Activated gamma-delta T cell (primary cell): ENCODE measurements around the gene DNAH8.
"Not testable (repeated sequence)": the region's sequence is repeated elsewhere in the genome, so short reads cannot be mapped to it uniquely, and the experiment has no call there.

Experiments used
- DNase-seq: peaks from one replicate; lab custom pipeline; 2025; lab: John Stamatoyannopoulos, UW

Gene DNAH8

DNA sequence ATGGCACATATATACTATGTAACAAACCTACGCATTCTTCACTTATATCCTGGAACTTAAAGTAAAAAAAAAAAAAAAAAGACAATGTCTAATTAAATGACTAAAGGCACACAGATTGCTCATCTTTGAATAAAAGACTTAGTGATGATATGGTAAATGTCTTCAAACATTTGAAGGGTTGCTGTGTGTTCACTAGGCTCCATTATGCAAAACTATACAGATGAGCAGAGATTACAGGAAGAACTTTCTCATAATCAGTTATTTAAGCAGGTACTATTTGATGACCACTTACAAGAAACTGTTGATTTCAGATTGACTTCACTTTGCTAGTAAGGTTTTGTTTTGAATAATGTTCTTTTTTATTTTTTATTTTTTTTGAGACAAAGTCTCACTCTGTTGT is 34.4 kb downstream of the DNAH8 start:
- no peak for DNase-seq

DNA sequence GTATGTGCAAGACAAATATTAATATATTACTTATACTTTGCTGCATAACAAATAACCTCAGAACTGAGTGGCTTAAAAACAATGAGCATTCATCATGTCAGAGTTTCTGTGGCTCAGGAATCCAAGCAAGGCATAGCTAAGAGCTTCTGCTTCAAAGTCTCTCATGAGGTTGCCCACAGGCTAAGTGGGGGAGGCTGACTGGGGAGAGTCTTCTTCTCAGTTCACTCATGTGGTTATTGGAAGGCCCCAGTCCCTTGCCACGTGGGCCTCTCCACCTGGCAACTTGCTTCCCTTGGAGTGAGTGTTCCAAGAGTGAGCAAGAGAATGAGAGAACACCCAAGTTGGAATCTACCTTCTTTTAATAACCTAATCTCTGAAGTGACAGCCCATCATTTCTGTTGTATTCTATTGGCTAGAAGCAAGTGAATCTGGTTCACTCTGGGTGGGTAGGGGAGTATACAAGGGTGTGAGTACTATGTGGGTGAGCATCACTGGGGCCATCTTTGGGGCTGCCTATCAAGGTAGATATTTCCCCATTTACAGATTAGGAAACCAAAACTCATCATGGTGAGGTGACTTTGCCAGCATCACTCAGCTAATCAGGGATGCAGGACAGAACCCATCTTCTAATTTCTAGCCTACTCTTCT is 36.0 kb downstream of the DNAH8 start:
- no peak for DNase-seq

DNA sequence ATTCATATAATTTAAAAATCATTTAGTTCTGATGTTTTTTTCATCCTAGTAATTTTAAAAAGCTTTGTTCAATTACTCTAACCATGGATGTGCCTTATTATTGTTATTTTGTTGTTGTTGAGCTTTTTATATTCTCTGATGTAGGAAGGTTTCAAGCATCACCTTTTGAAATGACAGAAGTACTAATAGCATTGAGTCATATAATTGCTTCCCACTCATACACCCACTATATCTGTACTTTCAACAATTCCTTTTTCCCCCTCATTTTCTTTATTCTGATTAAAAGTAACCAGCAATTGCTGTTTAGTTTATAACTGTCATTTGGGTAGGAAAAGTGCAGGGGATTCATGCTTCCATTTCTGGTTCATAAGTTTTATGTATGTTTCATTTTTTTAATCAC is 38.6 kb downstream of the DNAH8 start:
- DNase-seq, result no peak

DNA sequence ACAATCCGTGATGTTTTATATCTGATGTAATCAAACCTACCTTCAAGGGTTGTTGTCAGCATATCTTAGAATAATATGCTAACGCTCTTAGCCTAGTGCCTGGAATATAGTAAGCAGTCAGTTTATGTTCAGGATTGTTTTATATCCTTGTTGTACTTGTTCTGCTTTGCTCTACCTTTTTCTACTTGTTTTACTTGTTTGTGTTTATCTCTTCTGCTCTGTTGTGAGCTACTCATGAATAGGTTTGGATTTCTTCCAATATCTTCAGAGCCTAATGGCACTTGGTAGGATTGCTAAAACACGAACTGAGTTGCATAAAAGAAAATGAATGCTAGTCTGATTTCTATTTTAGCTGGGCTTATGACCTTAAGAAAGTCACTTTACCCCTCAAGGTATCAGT is 40.1 kb downstream of the DNAH8 start:
- no peak for DNase-seq

DNA sequence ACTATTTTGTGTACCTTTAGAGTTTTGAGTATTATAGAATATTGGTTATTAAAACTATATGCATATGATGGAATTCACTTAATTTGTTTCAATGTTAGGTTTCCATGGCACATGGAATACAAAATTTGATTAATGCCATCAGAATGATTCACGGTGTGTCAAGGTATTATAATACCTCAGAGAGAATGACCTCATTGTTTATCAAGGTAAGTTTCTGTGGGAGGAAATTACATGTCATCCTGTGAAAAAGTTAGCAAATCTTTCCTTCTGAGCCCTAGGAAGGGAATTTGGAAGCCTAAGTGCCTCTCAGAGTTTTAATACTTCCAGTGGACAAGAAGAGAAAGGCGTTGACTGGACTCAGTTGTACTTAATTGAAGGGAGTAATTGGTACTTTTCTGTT is 40.8 kb downstream of the DNAH8 start:
- no peak for DNase-seq

DNA sequence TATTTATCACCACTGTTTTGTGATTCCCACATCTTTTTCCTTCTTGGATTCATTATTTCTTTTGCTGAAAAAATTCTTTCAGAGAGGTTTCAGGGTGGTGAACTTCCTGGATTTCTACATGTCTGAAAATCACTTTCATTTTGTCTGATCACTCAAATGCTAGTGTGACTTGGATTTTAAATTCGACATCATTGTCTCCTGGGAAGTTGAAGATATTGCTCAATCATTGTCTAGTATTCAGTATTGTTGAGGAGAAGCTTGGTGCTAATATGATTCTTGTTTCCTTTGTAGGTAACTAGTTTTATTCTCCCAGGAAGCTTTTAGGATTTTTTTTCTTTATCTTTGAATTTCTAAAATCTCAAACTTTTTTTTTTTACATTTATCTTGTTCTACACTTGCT is 45.0 kb downstream of the DNAH8 start:
- DNase-seq, result no peak

DNA sequence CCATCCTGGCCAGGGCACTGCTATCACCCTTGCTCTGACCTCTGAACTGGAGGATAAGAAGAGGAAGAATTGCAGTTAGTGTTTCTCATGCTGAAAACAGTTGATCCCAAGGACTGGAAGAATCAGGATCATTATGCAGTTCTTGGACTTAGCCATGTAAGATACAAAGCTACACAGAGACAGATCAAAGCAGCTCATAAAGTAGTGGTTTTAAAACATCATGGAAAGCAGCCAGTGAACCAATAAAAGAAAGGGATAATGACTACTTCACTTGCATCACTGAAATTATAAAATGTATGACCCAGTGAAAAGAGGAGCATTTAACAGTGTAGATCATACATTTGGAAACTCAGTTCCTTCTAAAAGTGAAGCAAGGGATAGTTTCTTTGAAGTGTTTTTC is 47.7 kb downstream of the DNAH8 start:
- no peak for DNase-seq

DNA sequence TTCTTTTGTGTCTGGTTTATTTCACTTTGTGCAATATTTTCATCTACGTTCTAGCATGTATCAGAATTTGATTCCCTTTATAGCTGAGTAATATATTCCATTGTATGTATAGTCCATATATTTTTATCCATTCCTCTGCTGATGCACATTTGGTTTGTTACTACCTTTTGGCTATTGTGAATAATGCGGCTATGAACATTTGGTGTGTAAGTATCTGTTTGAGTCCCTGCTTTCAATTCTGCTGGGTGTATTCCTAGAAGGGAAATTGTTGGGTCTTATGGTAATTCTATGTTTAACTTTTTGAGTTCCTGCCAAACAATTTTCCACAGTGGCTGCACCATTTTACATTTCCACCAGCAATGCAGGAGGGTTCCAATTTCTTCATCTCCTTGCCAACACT is 52.4 kb downstream of the DNAH8 start:
- DNase-seq, result no peak

DNA sequence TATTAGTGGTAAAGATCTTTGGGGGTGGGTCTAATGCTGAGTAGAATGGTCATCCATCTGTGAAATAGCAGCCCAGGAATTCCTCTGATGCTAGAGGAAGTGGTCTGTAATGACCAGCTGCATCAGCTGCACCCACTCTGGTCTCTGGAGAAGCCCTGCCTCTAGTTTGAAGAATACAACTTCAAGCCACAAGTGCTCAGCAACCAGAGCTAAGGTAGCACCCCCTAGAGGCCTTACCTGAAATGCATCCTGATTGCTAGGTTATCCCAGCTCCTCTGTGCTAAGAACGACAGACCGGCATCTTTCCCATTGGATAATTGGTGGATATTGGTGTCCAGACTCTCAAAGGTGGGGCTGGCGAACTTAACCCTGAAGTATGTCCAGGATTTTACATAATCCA is 58.2 kb downstream of the DNAH8 start:
- no peak for DNase-seq

DNA sequence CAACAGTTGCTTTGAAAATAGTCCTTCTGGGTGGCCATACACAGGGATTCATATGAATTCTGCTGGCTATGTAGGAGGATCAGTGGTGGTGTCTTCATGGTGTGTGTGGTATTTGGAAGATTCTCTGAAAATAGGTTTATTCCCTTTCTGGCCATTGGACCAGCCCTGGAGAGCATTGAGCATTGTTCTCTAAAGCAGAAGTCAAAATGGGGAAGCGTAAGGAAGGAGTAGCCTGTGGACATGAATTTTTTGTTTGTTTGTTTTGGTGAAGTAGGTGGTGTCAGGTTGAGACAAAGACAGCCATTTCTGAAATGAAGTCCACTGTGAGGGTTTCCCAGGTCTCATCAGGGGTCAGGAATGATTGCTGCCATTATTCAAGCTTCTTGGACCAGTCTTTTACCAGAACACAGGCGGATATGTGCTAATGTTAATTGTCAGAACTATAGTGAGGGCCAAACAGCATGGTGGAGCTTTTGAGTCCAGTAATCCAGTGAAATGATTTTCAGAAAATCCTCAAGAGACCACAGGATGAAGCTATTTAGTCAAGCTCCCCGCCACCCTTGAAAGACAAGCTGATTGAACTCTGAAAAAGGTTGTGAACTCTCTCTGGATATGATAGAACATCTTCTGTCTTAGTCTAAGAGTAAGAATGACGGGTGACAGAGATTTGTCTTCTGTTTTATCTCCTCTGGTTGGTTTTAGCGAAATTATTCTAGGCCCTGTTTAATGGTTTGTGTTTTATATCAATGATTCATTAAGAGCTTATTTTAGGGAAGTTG is 60.0 kb downstream of the DNAH8 start:
- no peak for DNase-seq

DNA sequence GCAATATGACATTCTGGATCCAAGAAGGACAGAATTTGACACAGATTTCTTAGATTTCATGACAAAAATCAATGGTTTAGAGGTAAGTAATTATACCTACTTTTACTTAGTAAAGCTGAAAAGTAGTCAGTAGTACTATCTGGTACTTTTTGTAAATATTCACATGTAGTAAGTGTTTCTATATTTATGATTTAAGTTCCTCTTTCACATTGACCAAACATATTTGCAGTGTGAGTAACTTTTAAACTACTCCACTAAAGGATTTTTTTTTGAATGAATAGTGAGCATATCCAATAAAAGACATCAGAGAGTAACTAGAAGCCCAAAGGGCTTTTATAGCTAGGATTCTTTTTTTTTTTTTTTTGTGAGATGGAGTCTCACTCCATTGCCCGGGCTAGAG is 60.8 kb downstream of the DNAH8 start:
- no peak for DNase-seq

DNA sequence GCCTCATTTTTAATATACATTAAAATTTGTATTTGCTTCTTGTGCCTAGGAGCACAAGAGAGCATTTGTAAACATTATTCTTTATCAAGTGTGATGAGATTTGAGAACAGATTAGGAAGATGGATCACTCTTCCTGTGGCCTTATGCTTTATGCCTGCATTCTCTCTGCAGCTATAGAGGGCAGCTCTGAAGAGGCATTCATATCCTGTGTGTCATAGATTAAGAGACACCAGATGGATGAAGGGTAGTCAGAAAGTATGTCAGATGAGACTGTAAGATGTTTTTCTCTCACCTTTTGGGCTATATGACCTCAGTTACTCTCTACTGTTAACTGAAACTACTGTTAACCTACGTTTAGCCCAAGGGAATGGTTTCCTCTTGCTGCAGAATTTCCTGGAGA is 61.4 kb downstream of the DNAH8 start:
- DNase-seq, result no peak

DNA sequence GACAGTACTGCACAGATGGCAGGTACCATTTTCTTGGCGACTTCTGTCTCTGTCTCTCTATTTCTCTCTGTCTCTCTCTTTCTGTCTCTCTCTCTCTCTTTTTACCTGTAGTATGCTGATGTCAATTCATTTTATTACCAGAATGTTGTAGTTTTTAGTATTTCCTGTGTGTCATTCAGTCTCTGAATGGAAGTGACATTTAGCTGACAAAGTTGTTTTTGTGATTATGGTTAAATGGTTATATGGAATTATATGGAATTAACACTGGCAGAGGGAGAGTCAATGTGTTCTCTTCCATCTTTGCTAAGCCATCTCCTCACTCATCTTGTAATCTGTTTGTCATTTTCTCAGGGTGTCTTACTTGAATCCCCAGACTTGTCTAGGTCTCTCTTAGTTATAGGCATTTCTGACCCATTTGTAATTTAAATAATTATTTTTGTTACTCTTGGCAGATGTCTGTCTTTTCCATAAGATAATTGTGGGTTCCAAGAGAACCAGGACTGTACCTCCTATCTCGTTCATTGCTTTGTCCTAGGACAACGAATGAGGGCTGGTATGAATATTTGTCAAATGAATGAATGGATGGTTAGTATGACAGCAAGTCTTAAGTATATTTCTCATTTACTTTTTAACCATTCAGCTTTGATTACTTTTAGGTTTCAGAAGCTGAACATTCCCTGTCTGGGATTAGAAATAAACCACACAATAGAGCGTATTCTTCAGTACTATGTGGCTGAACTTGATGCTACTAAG is 64.4 kb downstream of the DNAH8 start:
- DNase-seq, result no peak

DNA sequence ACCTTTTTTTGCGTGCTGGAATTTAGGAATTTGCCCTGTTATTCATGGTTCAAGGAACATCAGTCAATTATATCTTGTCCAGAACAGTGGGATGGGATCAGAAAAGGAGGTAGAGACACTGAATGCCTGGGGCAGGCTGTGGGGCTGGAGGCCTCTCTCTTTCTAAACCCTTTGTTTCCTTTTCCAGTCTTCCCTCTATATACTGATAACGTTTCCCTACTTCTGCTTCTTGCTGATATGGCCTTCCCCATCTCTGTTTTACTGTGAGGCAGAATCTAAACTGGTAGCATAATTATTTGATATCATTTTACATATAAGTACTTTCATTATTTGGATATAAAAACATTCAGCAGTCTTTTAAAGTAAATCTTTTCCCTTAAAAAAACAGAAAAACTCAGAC is 67.5 kb downstream of the DNAH8 start:
- DNase-seq, result no peak

DNA sequence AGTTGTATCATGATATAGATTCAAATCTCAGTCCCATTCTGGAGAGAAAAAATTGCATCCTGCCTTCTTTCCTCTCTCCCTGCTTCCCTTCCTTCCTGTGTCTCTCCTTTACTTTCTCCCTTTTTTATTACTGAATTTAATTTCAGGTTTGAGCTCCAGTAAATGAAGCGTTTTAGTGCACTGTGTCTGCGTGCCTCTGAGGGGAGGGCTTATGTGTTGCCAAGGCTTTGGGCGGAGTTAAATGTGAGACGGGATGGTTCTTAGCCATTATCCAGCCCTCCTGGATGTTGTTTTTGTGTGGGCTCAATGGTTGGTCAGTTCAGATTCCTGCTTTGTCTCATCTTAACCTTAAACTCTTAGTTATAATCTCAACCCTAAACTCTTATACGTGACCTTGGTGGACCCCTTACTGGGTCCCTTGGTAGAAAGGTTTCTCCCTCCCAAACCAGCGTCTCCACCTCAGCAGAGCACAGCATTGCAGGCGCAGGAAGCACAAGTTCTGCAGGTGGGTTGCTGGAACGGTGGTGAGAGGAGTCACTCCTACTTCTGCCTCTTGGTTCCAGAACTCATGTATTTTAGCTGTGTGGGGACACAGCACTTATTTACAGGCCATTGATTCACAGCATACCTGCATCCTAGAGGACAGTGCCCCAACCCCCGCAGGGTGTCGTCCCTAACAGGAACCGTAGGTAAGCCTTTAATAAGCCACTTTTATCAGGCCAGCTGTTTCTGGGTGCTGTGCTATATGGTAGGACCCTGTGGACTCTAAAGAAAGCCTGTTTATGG is 68.5 kb downstream of the DNAH8 start:
- DNase-seq, result no peak

DNA sequence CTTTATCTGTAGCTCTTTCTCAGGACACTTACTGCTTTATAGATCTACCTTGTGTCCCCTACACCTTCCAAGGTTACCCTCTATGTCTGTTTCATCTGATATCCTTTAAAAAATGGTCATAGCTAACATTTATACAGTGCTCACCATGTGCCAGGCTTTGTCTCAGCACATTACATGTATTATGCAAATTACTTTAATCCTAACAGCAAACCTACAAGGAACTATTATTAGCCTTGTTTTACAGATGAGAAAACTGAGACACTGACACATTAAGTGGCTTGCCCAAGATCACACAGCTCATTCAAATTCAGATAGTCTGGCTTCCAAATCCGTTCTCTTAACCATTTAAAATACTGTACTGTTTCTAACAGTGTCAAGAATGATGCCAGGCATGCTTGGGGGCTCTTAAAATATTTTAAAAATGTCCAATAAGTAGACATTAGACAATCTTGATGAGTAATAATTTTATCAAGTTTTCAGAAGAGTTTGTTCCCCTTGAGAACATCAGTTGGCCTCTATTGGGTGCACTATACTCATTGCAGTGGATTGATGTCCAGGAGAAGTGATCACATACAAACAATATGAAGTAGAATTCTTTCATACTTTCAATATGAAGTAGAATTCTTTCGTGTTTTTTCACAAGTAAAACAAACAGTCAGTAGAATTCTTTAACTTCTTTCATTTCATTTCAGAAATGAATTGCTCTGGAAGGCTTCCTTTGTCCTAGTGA is 69.6 kb downstream of the DNAH8 start:
- no peak for DNase-seq

DNA sequence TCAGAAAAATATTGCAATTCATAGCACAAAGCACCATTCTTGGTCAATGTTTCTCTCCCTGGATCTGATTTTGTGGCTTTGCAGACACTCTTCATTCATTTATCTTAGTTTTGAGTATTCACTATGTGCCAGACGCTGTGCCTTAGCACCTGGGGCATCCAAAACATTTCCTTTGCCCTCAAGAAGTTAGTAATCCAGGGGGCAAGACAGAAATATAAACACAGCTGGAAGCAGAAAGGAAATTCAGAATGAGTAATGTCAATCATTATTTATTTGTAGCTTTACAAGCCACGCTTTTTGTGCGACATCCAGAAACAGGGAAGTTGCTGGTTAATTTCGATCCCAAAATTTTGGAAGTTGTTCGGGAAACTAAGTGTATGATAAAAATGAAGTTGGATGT is 71.4 kb downstream of the DNAH8 start:
- no peak for DNase-seq

DNA sequence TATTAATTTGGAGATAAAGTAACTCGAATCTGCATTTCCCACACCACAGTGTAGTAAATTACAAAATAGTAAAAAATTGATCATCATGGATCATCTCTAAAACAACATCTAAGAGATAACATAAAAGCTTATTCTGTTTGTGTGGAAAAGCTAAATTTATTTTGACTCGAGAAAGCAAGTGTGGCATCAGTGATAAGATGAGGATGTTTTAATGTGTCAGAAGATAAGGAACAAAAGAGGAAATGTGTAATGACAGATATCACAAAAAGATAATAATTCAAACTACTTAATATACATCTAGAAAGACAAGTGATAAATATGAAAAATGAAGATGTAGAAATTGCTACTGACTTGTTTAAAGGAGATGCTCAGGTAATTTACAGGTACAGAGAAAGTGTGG is 74.1 kb downstream of the DNAH8 start:
- no peak for DNase-seq

DNA sequence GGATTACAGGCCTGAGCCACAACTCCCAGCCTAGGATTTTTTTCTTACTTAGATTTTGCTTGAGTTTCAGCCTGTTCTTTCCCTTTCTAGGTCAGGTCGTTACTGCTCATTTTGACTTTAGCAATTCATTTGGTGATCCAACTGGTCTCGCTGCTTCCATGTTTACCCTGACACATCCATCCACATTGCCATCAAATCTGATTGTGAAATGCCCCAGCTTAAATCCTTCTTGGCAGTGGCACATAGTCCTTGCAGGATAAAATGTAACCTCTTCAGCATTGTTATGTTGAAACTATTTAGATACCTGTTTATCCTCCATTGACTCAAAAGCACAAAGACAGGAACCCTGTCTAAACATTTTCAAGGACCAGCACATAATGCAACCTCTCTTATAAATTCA is 77.2 kb downstream of the DNAH8 start:
- DNase-seq, result no peak

DNA sequence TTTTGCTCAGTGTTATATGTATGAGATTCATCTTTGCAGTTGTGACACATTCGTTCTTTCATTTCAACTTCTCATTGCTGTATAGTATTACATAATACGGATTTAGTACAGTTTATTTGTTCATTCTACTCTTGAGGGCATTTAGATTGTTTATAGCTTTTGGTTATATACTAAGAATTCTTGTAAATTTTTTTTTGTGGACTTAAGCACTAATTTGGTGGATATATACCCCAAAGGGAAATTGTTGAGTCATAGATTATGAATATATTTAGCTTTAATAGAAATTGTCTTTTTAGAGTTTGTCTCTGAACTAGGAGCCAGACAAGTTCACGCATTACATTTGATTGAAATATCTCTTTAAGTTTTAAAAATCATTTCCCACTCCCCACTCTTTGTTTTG is 79.6 kb downstream of the DNAH8 start:
- DNase-seq, result no peak

DNA sequence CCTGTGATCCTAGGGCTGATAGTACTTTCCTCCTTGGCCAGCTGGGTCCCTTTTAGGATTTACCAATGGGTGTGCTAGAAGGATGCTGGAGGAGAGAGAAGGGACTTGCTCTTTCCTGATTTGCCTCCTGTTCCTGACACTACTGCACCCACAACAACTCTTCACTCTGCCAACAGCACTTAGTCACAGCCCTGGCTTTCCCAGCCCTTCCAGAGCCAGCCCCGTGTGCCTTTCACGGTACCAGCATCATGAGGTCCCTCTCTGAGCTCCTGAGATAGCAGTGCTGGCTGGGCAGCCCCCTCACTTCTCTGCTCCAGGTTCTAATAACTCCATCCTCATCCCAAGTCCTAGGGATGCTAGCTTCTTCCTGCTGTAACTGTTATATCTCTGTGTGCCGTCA is 80.9 kb downstream of the DNAH8 start:
- DNase-seq, result no peak

DNA sequence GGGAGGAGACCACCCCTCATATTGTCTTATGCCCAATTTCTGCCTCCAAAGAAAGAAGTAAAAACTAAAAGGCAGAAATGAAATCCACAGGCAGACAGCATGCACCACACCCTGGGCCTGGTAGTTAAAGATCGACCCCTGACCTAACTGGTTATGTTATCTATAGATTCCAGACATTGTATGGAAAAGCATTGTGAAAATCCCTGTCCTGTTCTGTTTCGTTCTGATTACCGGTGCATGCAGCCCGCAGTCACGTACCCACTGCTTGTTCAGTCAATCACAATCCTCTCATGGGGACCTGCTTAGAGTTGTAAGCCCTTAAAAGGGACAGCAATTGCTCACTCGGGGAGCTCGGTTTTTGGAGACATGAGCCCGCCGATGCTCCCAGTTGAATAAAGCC is 81.3 kb downstream of the DNAH8 start:
- DNase-seq, result not testable (repeated sequence)
